Vagina (tissue), 2 donors: ENCODE results near the gene KCNN3.

Source experiments
- POLR2AphosphoS5 ChIP-seq, 2 donors: sonication (generic); formaldehyde crosslinking; IDR thresholded peaks; one replicate each; pipeline ENCODE4 v1.9.0; 2017; ENCODE audit warnings: antibody characterized with exemption in 2 of 2, mild to moderate bottlenecking in 2 of 2, low read depth in 1 of 2; ENCODE audit not compliant: insufficient read depth in 1 of 2
- TF ChIP-seq, protein P1 (sequence below), 3 experiments: fragments of 450-650 bp in 2 of 3; fragments of 200-600 bp in 1 of 3; sonication (generic) in 1 of 3; IDR thresholded peaks; one replicate each; pipeline ENCODE4 v1.5.1; 2017 to 2019; ENCODE audit warnings: antibody characterized with exemption in 3 of 3, mild to moderate bottlenecking in 2 of 3, moderate library complexity in 2 of 3

GRCh38 chr1:154880671-154881070 lies 10.6 kb upstream of the KCNN3 start:
- TF ChIP-seq, protein P1, sequence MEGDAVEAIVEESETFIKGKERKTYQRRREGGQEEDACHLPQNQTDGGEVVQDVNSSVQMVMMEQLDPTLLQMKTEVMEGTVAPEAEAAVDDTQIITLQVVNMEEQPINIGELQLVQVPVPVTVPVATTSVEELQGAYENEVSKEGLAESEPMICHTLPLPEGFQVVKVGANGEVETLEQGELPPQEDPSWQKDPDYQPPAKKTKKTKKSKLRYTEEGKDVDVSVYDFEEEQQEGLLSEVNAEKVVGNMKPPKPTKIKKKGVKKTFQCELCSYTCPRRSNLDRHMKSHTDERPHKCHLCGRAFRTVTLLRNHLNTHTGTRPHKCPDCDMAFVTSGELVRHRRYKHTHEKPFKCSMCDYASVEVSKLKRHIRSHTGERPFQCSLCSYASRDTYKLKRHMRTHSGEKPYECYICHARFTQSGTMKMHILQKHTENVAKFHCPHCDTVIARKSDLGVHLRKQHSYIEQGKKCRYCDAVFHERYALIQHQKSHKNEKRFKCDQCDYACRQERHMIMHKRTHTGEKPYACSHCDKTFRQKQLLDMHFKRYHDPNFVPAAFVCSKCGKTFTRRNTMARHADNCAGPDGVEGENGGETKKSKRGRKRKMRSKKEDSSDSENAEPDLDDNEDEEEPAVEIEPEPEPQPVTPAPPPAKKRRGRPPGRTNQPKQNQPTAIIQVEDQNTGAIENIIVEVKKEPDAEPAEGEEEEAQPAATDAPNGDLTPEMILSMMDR (IDR thresholded peaks at IDR 0.05), result no peak
- TF ChIP-seq POLR2AphosphoS5 (IDR thresholded peaks at IDR 0.05; ENCODE audit: insufficient read depth in 1 of 2, low read depth in 1 of 2), result no peak
